GM12891 (cell line): ENCODE data around the gene SNRPB.
"Not testable (repeated sequence)": the region's sequence is repeated elsewhere in the genome, so short reads cannot be mapped to it uniquely, and the experiment has no call there.

ENCODE experiments used
- PAX5 ChIP-seq: IDR thresholded peaks from 2 replicates; pipeline ENCODE4 v1.6.1; 2011; ENCODE audit warnings: low read length, moderate library complexity, mild to moderate bottlenecking; ENCODE audit not compliant: insufficient read depth, severe bottlenecking
- POLR2A ChIP-seq: IDR thresholded peaks from 2 replicates; pipeline ENCODE4 v1.6.1; 2011; ENCODE audit warnings: low read depth, low read length, control low read depth
- POLR2AphosphoS5 ChIP-seq: IDR thresholded peaks from 2 replicates; pipeline ENCODE4 v1.6.1; 2011; ENCODE audit warnings: low read depth, low read length, control low read depth
- POU2F2 ChIP-seq: IDR thresholded peaks from 2 replicates; pipeline ENCODE4 v1.6.1; 2011; ENCODE audit warnings: low read depth, mild to moderate bottlenecking, control low read depth, low read length, moderate library complexity
- TAF1 ChIP-seq: IDR thresholded peaks from 2 replicates; pipeline ENCODE4 v1.6.1; 2011; ENCODE audit warnings: low read depth, low read length, control low read depth

DNA sequence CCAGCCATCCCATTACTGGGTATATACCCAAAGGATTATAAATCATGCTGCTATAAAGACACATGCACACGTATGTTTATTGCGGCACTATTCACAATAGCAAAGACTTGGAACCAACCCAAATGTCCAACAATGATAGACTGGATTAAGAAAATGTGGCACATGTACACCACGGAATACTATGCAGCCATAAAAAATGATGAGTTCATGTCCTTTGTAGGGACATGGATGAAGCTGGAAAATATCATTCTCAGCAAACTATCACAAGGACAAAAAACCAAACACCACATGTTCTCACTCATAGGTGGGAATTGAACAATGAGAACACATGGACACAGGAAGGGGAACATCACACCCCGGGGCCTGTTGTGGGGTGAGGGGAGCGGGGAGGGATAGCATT is 35.8 kb upstream of the SNRPB start:
- TF ChIP-seq TAF1, POLR2AphosphoS5, POLR2A, PAX5, POU2F2: not testable (repeated sequence)
